Activated effector memory CD4-positive, alpha-beta T cell treated with anti-CD3 and anti-CD28 coated beads, Interleukin-2, amount 50 U/mL, for 16 hours (primary cell): Measurements from ENCODE around the gene PCDHGB7.
A peak's percentile ranks its signal among the peaks of the same experiment; 100 is the strongest.
"Not testable (repeated sequence)": the region's sequence is repeated elsewhere in the genome, so short reads cannot be mapped to it uniquely, and the experiment has no call there.

Source experiments
- DNase-seq: peaks from one replicate; pipeline ENCODE4 v3.0.0-alpha.2; 2020

Gene PCDHGB7

GRCh38 chr5:141417494-141418172 is at the start of gene PCDHGB7:
TSS of gene PCDHGB7 (plus strand) at chr5:141417677. CDS start at chr5:141417860, 183 bp downstream.
- DNase-seq = peak; percentile 80

GRCh38 chr5:141369994-141370848 is 47.3 kb upstream of the PCDHGB7 start, which contains the start of gene PCDHGB3:
TSS of gene PCDHGB3 (plus strand) at chr5:141370242. CDS start at chr5:141370395, 153 bp downstream.
- peak; percentile 77 for DNase-seq

- DNase-seq = no peak
These were observed 45.7 kb upstream of the PCDHGB7 start for GRCh38 chr5:141371572-141372475.

- no peak for DNase-seq
These were observed 43.7 kb upstream of the PCDHGB7 start, which contains the start of gene PCDHGA6 for GRCh38 chr5:141373673-141374317. TSS of gene PCDHGA6 (plus strand) at chr5:141373891. CDS start at chr5:141374084, 193 bp downstream.

- no peak for DNase-seq
These were observed 42.9 kb upstream of the PCDHGB7 start for GRCh38 chr5:141374627-141375026.

GRCh38 chr5:141375444-141376155 is 41.9 kb upstream of the PCDHGB7 start:
- not testable (repeated sequence) for DNase-seq

GRCh38 chr5:141382469-141383294 is 34.8 kb upstream of the PCDHGB7 start, which contains the start of gene PCDHGA7:
TSS of gene PCDHGA7 (plus strand) at chr5:141382742. CDS start at chr5:141382900, 158 bp downstream.
- DNase-seq = no peak

GRCh38 chr5:141383345-141383744 is 34.1 kb upstream of the PCDHGB7 start:
- DNase-seq = no peak

- DNase-seq = no peak
These were observed 32.8 kb upstream of the PCDHGB7 start for GRCh38 chr5:141384471-141385267.

- DNase-seq = peak; percentile 69
These were observed 29.7 kb upstream of the PCDHGB7 start, which contains the start of gene PCDHGB4 for GRCh38 chr5:141387557-141388311. TSS of gene PCDHGB4 (plus strand) at chr5:141387698. CDS start at chr5:141387885, 187 bp downstream.

- no peak for DNase-seq
These were observed 28.8 kb upstream of the PCDHGB7 start for GRCh38 chr5:141388661-141389060.

GRCh38 chr5:141389153-141390042 is 28.1 kb upstream of the PCDHGB7 start:
- no peak for DNase-seq

GRCh38 chr5:141392429-141393198 is 24.9 kb upstream of the PCDHGB7 start, which contains the start of gene PCDHGA8:
TSS of gene PCDHGA8 (plus strand) at chr5:141392633. CDS start at chr5:141392814, 181 bp downstream.
- DNase-seq = no peak

- no peak for DNase-seq
These were observed 24.2 kb upstream of the PCDHGB7 start for GRCh38 chr5:141393267-141393666.

- not testable (repeated sequence) for DNase-seq
These were observed 22.9 kb upstream of the PCDHGB7 start for GRCh38 chr5:141394401-141395187.
